ENCODE data around the gene ERC2. TPM values are rescaled to one million over a fixed set of nuclear protein-coding genes. Genes with fewer than 3 reads are reported as not detected.
A peak's percentile ranks its signal among the peaks of the same experiment; 100 is the strongest.

Gene ERC2
- total and polyA plus RNA-seq, 2 of the 8 experiments (the other 6 are each of a cell fraction or from before 2014, with no cell fraction given) = 16.4 to 22.8 TPM

DNA sequence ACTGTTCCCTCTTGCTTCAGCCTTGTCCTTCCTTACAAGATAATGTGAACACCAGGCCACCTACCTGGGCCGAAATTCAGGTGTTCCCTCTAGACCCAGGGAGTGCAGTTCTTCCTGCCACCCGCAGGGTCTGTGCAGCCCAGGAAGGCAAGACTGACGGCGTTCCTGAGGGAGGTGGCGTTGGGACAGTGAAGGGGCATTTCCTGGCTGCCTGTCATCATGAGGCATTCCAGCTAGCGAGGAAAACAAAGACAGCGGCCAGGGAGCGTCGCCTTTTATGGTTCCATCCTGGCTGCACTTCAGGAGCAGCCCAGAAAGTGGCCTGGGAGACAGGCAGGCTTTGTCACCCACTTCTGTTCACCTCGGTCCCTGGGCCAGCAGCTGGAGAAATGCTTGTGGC, 896.4 kb downstream of the ERC2 start:
- DNase-seq (ENCODE audit: low read depth in 1 of 2, low spot score in 2 of 2) (peak; percentile 73 to 88), FAIRE-seq (peak; percentile 95)
- Histone ChIP-seq H3K79me1 (ENCODE audit: low read depth, low read length) (no peaks in the 10 kb centered on the region), H3K79me2 (ENCODE audit: control insufficient read depth in 1 of 2, insufficient read depth in 2 of 2, low read length in 2 of 2) (no peaks in the 10 kb centered on the region), H2BK20ac (ENCODE audit: low read length) (peak overlapping the region; percentile 82), H3K4me3 (ENCODE audit: extremely low read depth in 1 of 4, insufficient read depth in 2 of 4, low read depth in 3 of 4, low read length in 4 of 4) (no peak overlapping the region), H4K5ac (ENCODE audit: insufficient read length, low read depth, low read length) (peak overlapping the region; percentile 26), H3K56ac (replicated peaks; ENCODE audit: insufficient read length, low read depth, low read length) (no peak overlapping the region), H3K9me3 (ENCODE audit: insufficient read depth in 2 of 2, low read depth in 1 of 2, low read length in 1 of 2) (no peaks in the 10 kb centered on the region), H3K36me3 (ENCODE audit: control insufficient read depth in 2 of 4, insufficient read depth in 4 of 4, low read length in 3 of 4) (no peaks in the 10 kb centered on the region), H4K91ac (replicated peaks; ENCODE audit: insufficient read length, low read length) (peak overlapping the region; percentile 89), H3K23ac (ENCODE audit: insufficient read length) (no peak overlapping the region), H3K14ac (ENCODE audit: insufficient read length) (no peak overlapping the region), H3K27me3 (replicated peaks in 1 of 4; ENCODE audit: control insufficient read depth in 3 of 4, extremely low read depth in 1 of 4, insufficient read depth in 3 of 4, low read length in 3 of 4) (no peaks in the 10 kb centered on the region; a peak in 1 of 7 replicates), H2AK5ac (ENCODE audit: low read depth, low read length) (no peak overlapping the region), H3K18ac (ENCODE audit: extremely low read depth, low read length) (peak overlapping the region; percentile 26), H4K8ac (ENCODE audit: extremely low read depth, insufficient read depth, low read length) (peak overlapping the region; percentile 54; the same call in 1 of the 2 replicates), H3K27ac (ENCODE audit: low read depth, low read length) (peak overlapping the region; percentile 38; the same call in 1 of the 2 replicates), H2BK15ac (ENCODE audit: low read length) (peak overlapping the region; percentile 37; the same call in 1 of the 2 replicates), H3K9ac (replicated peaks in 1 of 4; ENCODE audit: extremely low read depth in 1 of 4, low read depth in 3 of 4, low read length in 3 of 4) (no peak overlapping the region), H2BK120ac (replicated peaks; ENCODE audit: low read depth, low read length) (peak overlapping the region; percentile 13), H3K4me1 (replicated peaks in 1 of 4; ENCODE audit: control insufficient read depth in 3 of 4, insufficient read depth in 4 of 4, low read length in 3 of 4) (peaks cover 8 to 22% (median 18%) of the 10 kb centered on the region in 4 experiments), H2BK12ac (ENCODE audit: low read depth, low read length) (peak overlapping the region; percentile 90), H4K20me1 (replicated peaks in 1 of 2; ENCODE audit: control insufficient read depth in 1 of 2, insufficient read depth in 2 of 2, low read length in 2 of 2) (no peaks in the 10 kb centered on the region), H3K4me2 (ENCODE audit: insufficient read depth in 1 of 2, low read depth in 2 of 2, low read length in 2 of 2) (peak overlapping the region; percentile 26 to 46; a peak in 3 of 4 replicates), H3K23me2 (ENCODE audit: low read depth, low read length) (no peaks in the 10 kb centered on the region), H2AFZ (ENCODE audit: low read length) (no peak overlapping the region), H3K4ac (replicated peaks; ENCODE audit: insufficient read length, low read depth, low read length) (no peak overlapping the region), H2BK5ac (ENCODE audit: low read depth, low read length) (peak overlapping the region; percentile 95; the same call in 1 of the 2 replicates)
- CTCF ChIA-PET (ENCODE audit: partially characterized antibody) = interaction anchor here (0.7 to 3.7 kb wide), 18 partner anchors 9 to 151 kb away, joined by 3 to 17 read pairs (median 4); no protein-coding TSS in a partner anchor
- WGBS, 2 experiments (ENCODE audit: extremely low coverage in 1 of 2, insufficient coverage in 1 of 2, insufficient read length in 1 of 2, insufficient replicate concordance in 2 of 2, low coverage in 1 of 2, low lambda C conversion rate in 2 of 2, missing lambda C conversion rate in 1 of 2) = 12% methylated on average over 10 of the region's 10 CpGs; no CpG with 5 or more reads in 1 of the 2 experiments
- POLR2A ChIA-PET (ENCODE audit: partially characterized antibody) = interaction anchor here (1.0 to 1.6 kb wide), 7 partner anchors 11 to 87 kb away, joined by 3 to 5 read pairs (median 3); no protein-coding TSS in a partner anchor
- TF ChIP-seq POLR2AphosphoS5 (IDR thresholded peaks at IDR 0.05; ENCODE audit: low read depth, low read length) (no peak), CREB1 (IDR thresholded peaks at IDR 0.05) (peak; percentile 58), E2F6 (IDR thresholded peaks at IDR 0.05) (no peak), RBBP5 (IDR thresholded peaks at IDR 0.05; ENCODE audit: borderline replicate concordance, low read depth, low read length) (no peak), KDM1A (IDR thresholded peaks at IDR 0.05; ENCODE audit: borderline replicate concordance, low read length) (peak; percentile 22; the same call in 1 of the 2 replicates), RNF2 (IDR thresholded peaks at IDR 0.05; ENCODE audit: borderline replicate concordance, low read depth, low read length, missing control alignments, poor library complexity, severe bottlenecking) (no peak), GTF2F1 (IDR thresholded peaks at IDR 0.05; ENCODE audit: borderline replicate concordance, low read depth, low read length) (no peak), JUND (IDR thresholded peaks at IDR 0.05; ENCODE audit: low read length) (no peak), CTCF (IDR thresholded peaks at IDR 0.05; ENCODE audit: control extremely low read depth in 1 of 3, insufficient read depth in 1 of 3, low read depth in 1 of 3, low read length in 3 of 3) (peak; percentile 28 to 60 (median 53); a peak in 3 of 4 replicates)

Measured in H1 (cell line).